HG03108 (cell line): ENCODE data around the gene ERVK3-1.
"Not testable (repeated sequence)": the region's sequence is repeated elsewhere in the genome, so short reads cannot be mapped to it uniquely, and the experiment has no call there.

ENCODE experiments used
- ATAC-seq: cut with Tn5 transposase; IDR thresholded peaks from one replicate; pipeline ENCODE4 v1.9.1; 2021; ENCODE audit warnings: moderate library complexity; ENCODE audit not compliant: unreplicated experiment

Gene ERVK3-1, protein sequence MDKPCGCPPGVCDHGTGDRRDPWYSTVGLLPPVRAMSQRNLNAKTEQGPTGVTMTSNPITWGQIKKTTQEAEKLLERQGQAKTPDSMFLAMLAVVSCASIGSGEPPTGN

DNA sequence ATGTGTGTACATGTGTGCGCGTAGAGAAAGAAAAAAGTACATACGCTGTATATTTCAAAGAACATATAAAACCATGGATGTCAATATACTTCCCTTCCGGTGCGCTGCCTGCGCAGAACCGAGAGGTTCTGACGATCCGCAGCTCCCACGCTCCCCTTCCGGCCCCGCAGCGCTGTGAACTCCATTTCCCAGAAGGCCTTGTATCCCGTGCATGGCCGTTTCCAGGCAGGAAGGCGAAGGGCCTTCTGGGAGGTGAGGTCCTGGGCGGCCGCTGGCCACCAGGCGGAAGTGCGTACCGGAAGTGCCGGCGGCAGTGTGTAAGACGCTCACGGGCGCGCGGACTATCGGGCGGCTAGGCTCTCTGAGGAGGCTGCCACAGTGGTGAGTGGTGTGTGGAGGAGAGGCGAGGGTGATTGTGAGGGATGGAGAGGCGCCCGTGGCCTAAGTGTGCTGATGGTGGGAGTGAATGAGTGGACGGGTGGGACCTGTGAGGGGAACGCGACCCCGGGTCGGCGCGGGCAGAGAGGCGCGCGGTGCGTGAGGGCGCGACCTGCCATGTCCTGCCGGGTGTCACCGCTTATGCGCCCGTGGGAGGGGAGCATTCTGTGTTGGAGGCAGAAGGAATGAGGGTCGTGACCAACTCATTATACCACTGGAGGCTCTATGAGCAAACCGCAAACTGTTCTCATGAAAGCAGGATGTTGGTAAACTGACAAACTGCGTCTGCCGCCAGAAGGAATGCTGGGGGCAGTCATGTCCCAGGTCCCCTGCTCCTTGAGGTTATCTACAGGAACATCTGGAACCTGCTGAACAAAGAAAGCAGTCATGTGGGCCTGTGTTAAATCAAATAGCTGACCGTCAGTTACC, at the start of gene ERVK3-1:
Gene ERVK3-1, plus strand, starts transcription at position 313 of the 867 bp plus-strand sequence. CDS start 6,792 bp downstream, outside the sequence.
- peak; percentile 97 for ATAC-seq

- ATAC-seq = not testable (repeated sequence)
Measured at GRCh38 chr19:58258259-58258658, 46.9 kb upstream of the ERVK3-1 start.

DNA sequence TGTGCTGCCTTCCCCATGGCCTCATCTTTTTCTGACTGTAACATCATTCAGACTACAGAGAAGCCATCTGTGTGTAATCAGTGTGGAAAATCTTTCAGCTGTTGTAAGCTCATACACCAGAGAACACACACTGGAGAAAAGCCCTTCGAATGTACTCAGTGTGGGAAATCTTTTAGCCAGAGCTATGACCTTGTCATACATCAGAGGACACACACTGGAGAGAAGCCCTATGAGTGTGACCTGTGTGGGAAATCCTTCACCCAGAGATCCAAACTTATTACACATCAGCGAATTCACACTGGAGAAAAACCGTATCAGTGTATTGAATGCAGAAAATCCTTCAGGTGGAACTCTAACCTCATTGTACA, 43.6 kb upstream of the ERVK3-1 start:
- ATAC-seq = no peak

DNA sequence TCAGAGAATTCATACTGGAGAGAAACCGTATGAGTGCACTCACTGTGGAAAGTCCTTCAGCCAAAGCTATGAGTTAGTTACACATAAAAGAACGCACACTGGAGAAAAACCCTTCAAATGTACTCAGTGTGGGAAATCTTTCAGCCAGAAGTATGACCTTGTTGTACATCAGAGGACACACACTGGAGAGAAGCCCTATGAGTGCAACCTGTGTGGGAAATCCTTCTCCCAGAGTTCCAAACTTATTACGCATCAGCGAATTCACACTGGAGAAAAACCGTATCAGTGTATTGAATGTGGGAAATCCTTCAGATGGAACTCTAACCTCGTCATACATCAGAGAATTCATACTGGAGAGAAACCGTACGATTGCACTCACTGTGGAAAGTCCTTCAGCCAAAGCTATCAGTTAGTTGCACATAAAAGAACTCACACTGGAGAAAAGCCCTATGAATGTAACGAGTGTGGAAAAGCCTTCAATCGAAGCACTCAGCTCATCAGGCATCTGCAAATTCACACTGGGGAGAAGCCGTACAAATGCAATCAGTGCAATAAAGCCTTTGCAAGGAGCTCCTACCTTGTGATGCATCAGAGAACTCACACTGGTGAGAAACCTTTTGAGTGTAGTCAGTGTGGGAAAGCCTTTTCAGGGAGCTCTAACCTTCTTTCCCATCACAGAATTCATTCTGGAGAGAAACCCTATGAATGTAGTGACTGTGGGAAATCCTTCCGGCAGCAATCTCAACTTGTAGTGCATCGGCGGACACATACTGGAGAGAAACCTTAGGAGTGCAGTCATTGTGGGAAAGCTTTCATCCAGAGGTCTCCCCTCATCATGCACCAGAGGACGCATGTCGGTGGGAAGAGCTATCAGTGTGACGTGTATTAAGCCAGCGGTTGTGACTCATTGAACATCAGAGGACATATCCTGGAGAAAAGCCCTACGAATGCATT, 42.9 kb upstream of the ERVK3-1 start:
- ATAC-seq = no peak

GRCh38 chr19:58262922-58263296, 42.3 kb upstream of the ERVK3-1 start:
- ATAC-seq = no peak

DNA sequence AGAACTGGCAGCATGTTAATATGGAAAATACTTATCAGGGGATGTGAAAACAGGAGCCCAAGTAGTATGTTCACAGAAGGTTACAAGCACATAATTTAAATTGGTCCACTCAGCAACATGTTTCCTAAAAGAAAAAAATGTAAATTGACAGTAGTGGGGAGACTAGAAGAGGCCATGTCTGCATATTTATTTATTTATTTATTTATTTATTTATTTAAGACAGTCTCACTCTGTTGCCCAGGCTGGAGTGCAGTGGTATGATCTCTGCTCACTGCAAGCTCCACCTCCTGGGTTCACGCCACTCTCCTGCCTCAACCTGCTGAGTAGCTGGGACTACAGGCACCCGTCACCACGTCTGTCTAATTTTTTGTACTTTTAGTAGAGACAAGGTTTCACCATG, 40.1 kb upstream of the ERVK3-1 start:
- no peak for ATAC-seq

- ATAC-seq = no peak
Measured at GRCh38 chr19:58268344-58268743, 36.8 kb upstream of the ERVK3-1 start.

DNA sequence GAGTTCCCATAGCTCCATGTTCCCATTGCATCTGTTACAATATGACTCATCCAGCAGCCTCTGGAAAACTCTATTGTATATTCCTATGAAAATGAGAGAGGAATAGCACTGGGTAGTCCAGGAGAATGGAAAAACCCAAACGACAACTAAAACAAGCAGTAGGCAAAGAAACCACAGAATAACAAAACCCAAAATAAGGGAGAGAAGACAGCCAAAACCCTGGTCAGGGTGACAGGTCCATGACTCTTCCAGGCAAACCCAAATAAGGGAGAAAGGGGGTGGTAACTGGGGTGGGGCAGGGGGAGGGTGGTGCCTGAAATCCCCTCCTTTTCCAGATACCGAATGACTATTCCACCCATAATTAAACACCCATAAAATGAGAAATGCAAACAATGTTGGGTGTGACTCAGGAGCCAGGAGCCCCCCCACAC, 30.4 kb upstream of the ERVK3-1 start:
- ATAC-seq = no peak

DNA sequence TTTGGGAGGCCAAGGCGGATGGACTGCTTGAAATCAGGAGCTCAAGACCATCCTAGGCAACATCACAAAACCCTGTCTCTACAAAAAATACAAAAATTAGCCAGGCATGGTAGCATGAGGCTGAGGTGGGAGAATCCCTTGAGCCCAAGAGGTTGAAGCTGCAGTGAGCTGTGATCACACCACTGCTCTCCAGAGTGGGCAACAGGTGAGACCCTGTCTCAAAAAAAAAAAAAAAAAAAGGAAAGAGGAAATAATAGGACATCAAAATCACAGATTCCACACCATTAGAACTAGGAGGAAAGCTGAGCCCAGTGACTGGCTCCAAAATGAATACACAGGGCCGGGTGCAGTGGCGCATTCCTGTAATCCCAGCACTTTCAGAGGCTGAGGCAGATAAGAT, 29.6 kb upstream of the ERVK3-1 start:
- no peak for ATAC-seq

DNA sequence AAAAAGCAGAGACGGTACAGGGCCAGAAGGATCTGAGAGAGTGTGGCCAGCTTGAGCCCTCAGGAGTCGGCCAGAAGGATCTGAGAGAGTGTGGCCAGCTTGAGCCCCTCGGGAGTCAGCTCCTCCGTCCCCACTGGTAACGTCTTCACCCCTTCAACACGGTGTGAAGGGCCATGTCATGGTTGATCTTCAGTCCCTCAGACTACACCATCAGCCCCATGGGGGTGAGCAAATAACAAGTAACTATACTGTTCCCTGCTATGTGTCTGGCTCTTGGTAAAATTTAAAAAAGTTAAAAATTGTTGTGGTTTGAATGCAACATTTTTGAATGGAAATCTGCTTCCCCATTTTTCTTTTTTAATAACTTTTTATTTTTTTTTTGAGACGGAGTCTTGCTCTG, 28.0 kb upstream of the ERVK3-1 start:
- no peak for ATAC-seq

DNA sequence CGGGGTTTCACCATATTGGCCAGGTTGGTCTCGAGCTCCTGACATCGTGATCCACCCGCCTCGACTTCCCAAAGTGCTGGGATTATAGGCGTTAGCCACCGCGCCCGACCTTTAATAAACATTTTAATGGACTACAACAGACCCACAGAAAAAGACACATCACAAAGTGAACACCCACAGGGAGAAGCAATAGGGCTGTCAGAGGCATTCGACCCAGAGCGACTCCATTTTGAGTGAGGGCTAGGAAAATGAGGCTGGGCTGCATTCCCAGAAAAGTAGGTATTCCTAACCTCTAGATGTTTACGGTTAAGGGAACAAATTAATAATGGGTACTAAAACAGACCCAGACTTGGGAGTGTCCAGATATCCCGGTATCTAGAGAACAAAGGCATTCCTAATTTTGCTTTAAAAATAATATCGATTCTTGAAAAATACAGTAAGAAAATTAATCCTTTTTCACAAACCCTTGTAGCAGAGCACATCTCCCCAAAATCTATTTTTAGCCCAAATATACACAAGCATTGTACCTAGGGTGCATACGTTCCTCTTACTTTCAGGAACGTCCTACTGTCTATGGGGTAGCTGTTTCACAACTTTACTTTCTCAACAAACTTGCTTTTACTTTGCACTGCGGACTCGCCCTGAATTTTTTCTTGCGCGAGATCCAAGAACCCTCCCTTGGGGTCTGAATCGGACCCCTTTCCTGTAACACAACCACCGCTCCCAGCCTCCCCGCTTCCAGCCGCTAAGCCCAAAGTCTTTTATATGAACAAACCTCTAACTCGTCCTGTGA, 27.2 kb upstream of the ERVK3-1 start:
- no peak for ATAC-seq

DNA sequence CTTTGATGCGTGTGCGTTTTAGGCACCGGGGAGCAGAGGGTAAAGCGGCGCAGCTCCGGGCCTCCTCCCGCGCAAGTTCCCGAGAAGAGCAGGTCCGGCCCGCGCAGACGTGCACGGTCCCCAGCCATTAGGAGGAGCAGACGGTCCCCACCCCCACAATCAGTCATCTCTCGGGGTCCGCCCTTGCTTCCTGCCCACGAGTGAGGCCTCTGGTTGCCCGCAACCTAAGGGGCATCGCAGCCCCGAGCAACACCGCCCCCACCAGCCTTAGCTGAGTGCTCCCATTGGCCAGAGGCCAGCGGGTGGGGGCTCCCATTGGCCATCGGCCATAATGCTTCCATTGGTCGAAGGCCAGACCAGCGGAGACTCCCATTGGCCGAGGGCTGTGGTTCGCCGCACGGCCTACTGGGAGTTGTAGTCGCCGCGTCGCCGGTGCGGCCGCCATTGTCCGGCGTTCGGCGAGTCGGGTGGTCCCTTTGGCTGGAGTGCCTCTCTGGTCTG, 26.6 kb upstream of the ERVK3-1 start, which contains the start of gene ZNF8:
Gene ZNF8, plus strand, starts transcription at position 415 of the 501 bp plus-strand sequence. CDS start 127 bp downstream, outside the sequence.
- peak; percentile 97 for ATAC-seq

GRCh38 chr19:58279042-58279924, 25.9 kb upstream of the ERVK3-1 start:
- no peak for ATAC-seq

DNA sequence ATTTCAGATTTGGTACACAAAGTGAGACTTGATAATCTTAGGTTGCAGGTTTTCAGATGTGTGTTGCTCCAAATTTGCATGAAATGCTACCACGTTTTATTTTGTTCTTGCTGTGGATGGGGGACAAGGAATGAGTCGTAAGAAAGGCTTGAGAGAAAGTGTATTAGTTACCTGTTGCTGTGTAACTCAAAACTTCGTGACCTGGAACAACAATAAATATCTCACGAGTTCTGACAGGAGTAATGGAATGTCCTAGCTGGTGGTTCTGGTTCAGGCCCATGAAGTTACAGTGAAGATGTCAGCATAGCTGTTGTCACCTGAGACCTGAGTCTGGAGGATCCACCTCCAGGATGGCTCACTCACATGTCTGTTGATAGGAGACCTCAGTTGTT, 25.3 kb upstream of the ERVK3-1 start:
- ATAC-seq = no peak

- no peak for ATAC-seq
Measured at GRCh38 chr19:58284199-58284598, 21.0 kb upstream of the ERVK3-1 start.

DNA sequence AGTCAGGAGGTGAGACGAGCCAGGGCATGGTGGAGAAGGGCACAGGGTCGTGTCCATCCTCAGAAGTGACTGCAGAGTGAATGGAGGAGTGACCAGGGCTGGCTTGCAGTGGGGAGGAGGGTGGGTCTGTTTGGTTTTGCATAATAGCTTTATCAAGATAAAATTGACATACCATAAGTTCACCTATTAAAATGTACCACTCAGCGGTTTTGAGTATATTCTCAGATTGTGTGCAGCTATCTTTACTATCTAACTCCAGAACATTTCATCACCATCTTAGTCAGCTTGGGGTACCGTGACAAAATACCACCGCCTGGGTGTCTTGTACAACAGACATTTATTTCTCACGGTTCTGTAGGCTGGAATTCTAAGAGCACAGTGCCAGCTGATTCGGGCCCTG, 13.2 kb upstream of the ERVK3-1 start:
- no peak for ATAC-seq

DNA sequence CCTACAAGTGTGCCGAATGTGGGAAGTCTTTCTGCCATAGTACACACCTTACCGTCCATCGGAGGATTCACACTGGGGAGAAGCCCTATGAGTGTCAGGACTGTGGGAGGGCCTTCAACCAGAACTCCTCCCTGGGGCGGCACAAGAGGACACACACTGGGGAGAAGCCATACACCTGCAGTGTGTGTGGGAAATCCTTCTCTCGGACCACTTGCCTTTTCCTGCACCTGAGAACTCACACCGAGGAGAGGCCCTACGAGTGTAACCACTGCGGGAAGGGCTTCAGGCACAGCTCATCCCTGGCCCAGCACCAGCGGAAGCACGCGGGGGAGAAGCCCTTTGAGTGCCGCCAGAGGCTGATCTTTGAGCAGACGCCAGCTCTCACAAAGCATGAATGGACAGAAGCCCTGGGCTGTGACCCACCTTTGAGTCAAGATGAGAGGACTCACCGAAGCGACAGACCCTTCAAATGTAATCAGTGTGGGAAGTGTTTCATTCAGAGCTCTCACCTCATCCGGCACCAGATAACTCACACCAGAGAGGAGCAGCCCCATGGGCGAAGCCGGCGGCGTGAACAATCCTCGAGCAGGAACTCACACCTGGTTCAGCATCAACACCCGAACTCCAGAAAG, 10.3 kb upstream of the ERVK3-1 start:
- ATAC-seq = no peak

GRCh38 chr19:58296104-58296503, 9.1 kb upstream of the ERVK3-1 start:
- no peak for ATAC-seq

DNA sequence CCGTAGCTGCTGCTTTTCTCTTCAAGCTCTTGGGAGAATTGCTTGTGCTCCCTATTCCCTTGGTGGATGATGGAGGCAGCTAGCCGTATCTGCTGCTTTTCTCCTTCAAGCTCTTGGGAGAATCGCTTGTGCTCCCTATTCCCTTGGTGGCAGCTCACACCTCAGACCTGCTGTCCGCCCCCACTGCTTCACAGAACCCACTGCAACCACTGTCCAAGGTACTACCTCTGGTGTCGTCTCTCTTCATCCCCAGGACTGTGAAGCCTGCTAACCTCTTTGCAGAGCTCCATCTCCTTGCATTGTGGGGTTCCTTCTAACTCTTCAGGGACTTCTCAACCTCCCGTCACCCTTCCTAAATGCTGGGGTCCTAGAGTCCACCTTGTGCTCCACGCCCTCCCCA, 4.6 kb upstream of the ERVK3-1 start:
- no peak for ATAC-seq
